Muscle of arm (tissue), 14 donors: ENCODE results near the gene STX11. TPM values are rescaled to one million over a fixed set of nuclear protein-coding genes. Genes with fewer than 3 reads are reported as not detected.
"Not testable (repeated sequence)": the region's sequence is repeated elsewhere in the genome, so short reads cannot be mapped to it uniquely, and the experiment has no call there.

Experiments used
- DNase-seq: peaks from one replicate; pipeline ENCODE4 v3.0.0-alpha.2; 2013
- long read RNA-seq, 11 donors: transcript quantifications; one replicate each; lab custom pipeline, GENCODE V29; 2026
- polyA plus RNA-seq, 12 donors: library from polyadenylated mRNA; unstranded; fragments of 120-200 nt; gene quantifications; one replicate each; pipeline ENCODE4 v1.2.1, GENCODE V29; 2013; ENCODE audit not compliant: insufficient read length in 12 of 12

The STX11 gene
- 1 to 10 TPM in 10 of 12 donors, under 1 TPM in 1, not detected in 1; 0.94 to 5.6 (median 2.4) TPM for polyA plus RNA-seq
- long read RNA-seq, donor 1, result 0 reads
- long read RNA-seq, donor 2, result 0 reads
- long read RNA-seq, donor 3, result 0 reads
- long read RNA-seq, donor 4, partial matches to known transcripts, result 0 of 2 reads
- long read RNA-seq, donor 4, other reads (novel, unspliced or antisense), result 0 of 2 reads
- long read RNA-seq, donor 5, partial matches to known transcripts, result 0 of 1 reads
- long read RNA-seq, donor 5, other reads (novel, unspliced or antisense), result 0 of 1 reads
- long read RNA-seq, donor 6, result 0 reads
- long read RNA-seq, donor 7, partial matches to known transcripts, result 0 of 1 reads
- long read RNA-seq, donor 7, other reads (novel, unspliced or antisense), result 0 of 1 reads
- long read RNA-seq, donor 8, partial matches to known transcripts, result 0 of 1 reads
- long read RNA-seq, donor 8, other reads (novel, unspliced or antisense), result 0 of 1 reads
- long read RNA-seq, donor 9, partial matches to known transcripts, result 0 of 1 reads
- long read RNA-seq, donor 9, other reads (novel, unspliced or antisense), result 0 of 1 reads
- long read RNA-seq, donor 10, partial matches to known transcripts, result 0 of 3 reads
- long read RNA-seq, donor 10, other reads (novel, unspliced or antisense), result 0 of 3 reads
- long read RNA-seq, donor 11, partial matches to known transcripts, result 0 of 2 reads
- long read RNA-seq, donor 11, other reads (novel, unspliced or antisense), result 0 of 2 reads

DNA sequence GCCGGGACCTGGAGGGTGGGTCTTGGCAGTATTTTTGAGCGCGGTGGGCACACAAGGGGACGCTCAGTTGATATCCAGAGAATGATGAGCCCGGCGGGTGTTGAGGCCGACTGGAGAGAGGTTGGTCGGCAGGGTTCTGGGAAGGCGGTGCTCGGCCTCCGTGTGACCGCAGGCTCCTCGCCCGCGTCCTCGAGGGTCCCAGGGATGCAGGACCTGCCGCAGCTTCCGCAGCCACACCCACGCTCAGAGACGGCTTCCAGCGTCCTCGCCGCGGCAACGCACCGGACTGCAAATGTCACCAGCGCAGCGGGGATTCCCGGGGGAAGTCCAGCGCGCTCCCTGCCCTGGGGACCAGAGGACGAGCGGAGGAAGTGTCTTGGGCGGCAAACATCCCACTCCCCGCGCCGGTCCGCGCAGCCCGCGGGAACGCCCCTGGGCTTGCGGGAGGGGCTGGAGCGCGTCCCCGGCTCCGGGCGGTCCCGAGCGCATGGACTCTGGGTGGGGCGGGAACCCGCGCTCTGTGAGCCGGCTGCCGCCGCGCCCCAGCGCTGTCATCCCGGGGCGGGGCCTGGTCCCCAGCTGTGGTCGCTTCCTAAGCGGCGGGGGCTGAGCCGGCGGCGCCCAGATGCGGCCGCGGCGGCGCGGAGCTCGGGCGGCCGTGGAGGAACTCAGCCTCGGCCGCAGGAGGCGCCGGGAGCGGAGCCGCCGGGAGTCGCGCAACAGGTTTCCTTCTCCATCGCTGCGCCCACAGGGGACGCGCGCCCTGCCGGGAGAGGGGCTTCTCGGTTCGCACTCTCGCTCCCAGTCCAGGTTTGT is at the start of gene STX11:
Gene STX11 (plus strand): TSS at position 624 of the 816 bp plus-strand sequence. CDS start 36,111 bp downstream, outside the sequence.
- peak; percentile 59 for DNase-seq

DNA sequence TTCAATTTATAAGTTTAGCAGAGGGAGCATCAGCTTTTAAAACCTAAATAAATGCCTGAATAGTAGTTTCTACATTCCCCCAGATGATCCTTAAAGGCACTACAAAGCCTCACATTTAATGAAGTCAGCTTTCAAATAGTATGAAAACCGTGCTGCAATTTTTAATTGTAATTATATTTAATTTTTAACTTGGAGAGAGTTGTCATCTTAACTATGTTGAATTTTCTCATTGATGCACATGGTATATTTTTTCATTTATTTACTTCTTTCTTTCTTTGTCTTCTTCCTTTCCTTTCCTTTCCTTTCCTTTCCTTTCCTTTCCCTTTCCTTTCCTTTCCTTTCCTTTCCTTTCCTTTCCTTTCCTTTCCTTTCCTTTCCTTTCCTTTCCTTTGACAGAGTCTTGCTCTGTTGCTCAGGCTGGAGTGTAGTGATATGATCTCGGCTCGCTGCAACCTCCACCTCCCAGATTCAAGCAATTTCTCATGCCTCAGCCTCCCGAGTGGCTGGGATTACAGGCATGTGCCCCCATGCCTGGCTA is 47.2 kb upstream of the STX11 start:
- DNase-seq, result no peak

GRCh38 chr6:144104488-144104887 is 45.8 kb upstream of the STX11 start:
- no peak for DNase-seq

GRCh38 chr6:144104898-144105487 is 45.3 kb upstream of the STX11 start:
- peak; percentile 84 for DNase-seq

DNA sequence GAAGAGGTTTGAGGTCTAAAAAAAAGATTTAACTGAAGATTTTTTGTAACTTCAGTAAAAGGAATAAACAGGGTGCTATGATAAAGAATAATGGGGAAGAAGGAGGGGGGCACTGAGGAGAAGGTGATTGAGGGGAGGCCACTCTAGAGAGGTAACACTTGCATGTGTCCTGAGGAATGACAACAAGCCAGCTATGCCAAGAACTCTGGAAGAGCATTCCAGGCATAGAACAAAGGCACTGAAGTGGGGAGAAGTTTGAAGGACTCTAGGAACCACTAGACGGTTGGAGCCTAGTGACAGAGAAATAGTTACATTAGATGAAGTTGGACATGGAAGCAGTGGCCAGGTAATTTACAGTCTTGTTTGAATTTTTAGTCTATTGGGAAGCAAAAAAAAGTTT is 44.1 kb upstream of the STX11 start:
- DNase-seq, result no peak

GRCh38 chr6:144110210-144110609 is 40.1 kb upstream of the STX11 start:
- DNase-seq, result no peak

DNA sequence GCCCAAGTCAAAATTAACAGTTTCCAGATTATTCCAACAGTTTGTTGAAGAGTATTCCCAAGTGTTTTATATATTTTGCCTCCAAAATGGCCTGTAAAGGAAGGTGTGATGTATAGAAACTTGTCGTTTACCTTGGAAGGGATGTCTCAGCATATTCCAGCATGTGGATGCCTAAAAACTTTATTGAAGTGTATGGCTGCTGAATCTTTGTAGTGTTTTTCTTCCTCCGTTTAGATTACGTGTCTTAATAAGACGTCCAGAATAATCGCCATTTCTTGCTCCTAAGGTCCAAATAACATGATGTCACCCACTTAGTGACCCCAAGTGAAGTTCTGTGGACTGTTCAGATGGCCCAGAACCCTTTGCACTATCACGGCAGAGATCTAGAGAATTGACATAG is 37.0 kb upstream of the STX11 start:
- DNase-seq, result no peak

GRCh38 chr6:144115219-144115618 is 35.1 kb upstream of the STX11 start:
- DNase-seq, result no peak

- DNase-seq, result no peak
These were observed 30.9 kb upstream of the STX11 start for GRCh38 chr6:144119376-144119775.

- no peak for DNase-seq
These were observed 27.5 kb upstream of the STX11 start for GRCh38 chr6:144122861-144123260.

GRCh38 chr6:144123421-144123820 is 26.9 kb upstream of the STX11 start:
- DNase-seq, result no peak

DNA sequence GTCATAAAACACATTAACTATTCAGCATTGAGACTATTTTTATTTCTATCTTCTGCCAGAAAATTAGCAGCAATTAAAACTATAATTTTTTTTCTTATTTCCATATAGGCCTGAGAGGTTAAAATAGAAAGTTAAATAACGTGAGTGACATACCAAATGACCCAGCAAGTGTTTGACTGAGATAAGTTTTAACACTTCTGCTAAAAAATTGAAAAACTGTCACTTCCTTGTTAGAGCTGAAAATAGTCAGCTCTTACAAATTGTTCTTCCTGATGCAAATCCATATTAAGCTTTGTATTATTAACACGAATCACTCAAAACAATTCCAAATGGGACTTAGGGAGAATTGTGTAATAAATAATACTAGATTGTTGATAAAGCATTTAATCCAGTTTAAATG is 26.5 kb upstream of the STX11 start:
- DNase-seq, result no peak

DNA sequence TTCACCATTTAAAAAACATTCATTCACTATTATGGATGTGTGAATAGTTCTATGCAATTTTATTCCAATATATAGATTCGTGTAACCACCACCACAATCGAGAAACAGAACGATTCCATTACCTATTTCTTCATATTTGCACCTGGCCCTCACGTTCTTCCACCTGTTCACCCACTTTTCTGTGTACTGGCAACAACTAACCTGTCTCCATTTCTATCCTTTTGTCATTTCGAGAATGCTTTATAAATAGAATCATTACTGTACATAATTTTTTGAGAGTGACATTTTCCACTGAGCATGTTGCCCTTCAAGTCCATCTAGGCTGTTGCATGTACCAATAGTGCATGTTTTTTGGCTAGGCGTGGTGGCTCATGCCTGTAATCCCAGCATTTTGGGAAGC is 23.2 kb upstream of the STX11 start:
- DNase-seq, result no peak

DNA sequence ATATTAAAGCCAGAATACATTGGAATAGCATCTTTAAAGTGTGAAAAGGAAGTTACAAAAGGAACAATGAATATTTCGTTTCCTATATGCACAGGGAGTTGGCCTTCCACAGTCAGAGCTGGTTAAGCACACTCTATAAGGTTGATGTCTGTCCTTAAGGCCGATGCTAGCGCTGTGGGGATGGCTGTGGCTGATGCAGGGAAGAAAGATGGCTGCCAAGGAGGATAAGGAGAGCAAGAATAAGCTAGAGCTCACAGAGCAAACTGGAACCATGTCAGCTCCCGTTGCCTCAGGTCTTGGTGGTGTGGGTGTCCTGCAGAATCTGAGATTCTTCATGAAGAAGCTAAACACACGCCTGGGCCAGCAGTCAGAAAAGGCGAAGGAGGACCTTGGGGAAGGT is 20.8 kb upstream of the STX11 start:
- DNase-seq, result no peak

GRCh38 chr6:144131248-144131709 is 19.0 kb upstream of the STX11 start:
- DNase-seq, result no peak

GRCh38 chr6:144132167-144132690 is 18.1 kb upstream of the STX11 start:
- DNase-seq, result not testable (repeated sequence)

DNA sequence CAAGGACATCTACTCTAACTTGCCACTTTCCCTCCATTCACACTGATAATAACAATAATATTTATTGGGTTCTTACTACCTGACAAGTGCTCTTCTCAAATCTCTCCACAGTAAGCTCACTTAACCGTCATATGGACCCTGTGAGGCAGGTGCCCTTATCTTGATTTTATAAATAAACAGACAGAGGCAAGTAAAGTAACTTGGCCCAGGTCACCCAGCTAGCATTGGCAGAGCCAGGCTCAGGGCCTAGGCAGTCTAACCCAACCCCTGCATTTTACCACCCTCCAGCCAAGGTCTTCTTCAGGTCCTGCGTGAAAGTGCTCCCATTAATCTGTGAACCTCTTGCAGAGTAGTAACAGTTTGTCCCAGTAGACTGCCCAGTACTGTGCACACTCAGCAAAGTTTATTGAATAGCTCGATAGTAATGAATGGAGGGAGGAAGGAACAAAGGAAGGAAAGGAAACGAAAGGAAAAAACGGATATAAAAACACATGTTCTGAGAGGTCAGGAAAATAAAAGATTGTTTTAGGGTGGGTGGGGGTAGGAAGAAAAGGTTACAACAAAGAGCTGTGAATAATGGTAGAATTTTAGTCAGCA is 17.0 kb upstream of the STX11 start:
- no peak for DNase-seq

DNA sequence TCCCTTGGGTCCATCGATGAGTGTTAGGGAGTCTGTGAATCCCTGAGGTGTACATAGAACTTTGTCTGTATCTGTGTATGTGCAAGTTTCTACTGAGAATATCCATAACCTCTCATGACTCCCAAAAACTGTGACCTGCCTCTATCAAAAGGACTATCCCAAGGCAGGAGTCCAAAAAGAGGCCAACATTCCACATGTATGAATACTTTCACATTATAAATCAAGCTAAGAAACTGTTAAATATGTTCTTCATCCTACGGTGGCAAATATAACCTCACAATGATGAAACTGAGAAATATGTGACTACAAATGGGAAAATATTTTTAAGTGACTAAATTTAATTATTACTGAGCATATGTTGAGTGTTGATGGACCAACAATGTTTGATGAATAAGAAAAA is 16.1 kb upstream of the STX11 start:
- DNase-seq, result no peak

DNA sequence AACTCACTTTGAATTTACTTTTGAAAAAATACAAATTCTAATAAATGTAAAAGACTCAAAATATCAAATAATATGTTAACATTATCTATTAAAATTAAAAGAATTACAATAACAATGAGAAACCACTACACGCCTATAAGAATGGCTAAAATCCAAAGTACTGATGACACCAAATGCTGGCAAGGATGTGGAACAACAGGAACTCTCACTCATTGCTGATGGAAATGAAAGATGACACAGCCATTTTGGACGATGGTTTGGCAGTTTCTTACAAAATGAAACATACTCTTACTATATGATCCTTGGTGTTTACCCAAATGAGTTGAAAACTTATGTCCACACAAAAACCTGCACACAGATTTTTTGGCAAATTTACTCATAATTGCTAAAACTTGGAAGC is 15.6 kb upstream of the STX11 start:
- no peak for DNase-seq

- no peak for DNase-seq
These were observed 11.8 kb upstream of the STX11 start for GRCh38 chr6:144138542-144138941.

GRCh38 chr6:144139817-144140216 is 10.5 kb upstream of the STX11 start:
- DNase-seq, result no peak
